Colonic mucosa (tissue), 4 donors: ENCODE data around the gene COA8. TPM values are rescaled to one million over a fixed set of nuclear protein-coding genes. Genes with fewer than 3 reads are reported as not detected.

ENCODE experiments used
- DNase-seq: peaks from one replicate; pipeline ENCODE4 v3.0.0-alpha.2; 2020
- H3K27ac ChIP-seq: fragments of 200-600 bp; one replicate; pipeline ENCODE4 v1.8.0; 2021
- H3K27me3 ChIP-seq: fragments of 200-600 bp; one replicate; pipeline ENCODE4 v1.8.0; 2021
- H3K36me3 ChIP-seq: fragments of 200-600 bp; one replicate; pipeline ENCODE4 v1.8.0; 2021
- H3K4me1 ChIP-seq: fragments of 200-600 bp; one replicate; pipeline ENCODE4 v1.8.0; 2021; ENCODE audit warnings: mild to moderate bottlenecking
- H3K4me3 ChIP-seq: fragments of 200-600 bp; one replicate; pipeline ENCODE4 v1.8.0; 2021
- H3K9ac ChIP-seq, 2 donors: one replicate each; pipeline ENCODE4 v1.7.0; 2013; ENCODE audit warnings: control low read depth in 2 of 2, low read depth in 2 of 2, low read length in 2 of 2
- H3K9me3 ChIP-seq: fragments of 200-600 bp; one replicate; pipeline ENCODE4 v1.8.0; 2021
- intact Hi-C: fragments of 100-400 bp; cut with DNase I; formaldehyde crosslinking; loops from one replicate; pipeline ENCODE4 v1.14.1; 2022
- total RNA-seq, 2 donors: library from RNA; stranded (reverse); fragmentation: NEBNext Ultra II Directional in 1 of 2; extraction: Animal tissue kit (Norgen Biotek cat#: 25700) in 1 of 2; gene quantifications; one replicate each; pipeline ENCODE4 v1.2.1, GENCODE V29; 2021
- TF ChIP-seq, protein P1 (sequence below): fragments of 200-600 bp; IDR thresholded peaks from one replicate; pipeline ENCODE4 v1.8.0; 2022; ENCODE audit warnings: antibody characterized with exemption, mild to moderate bottlenecking
- donor health status: healthy.
- donor health status: DM: no; HTN: no; CAD: no.
- donor health status: DM: no; HTN: no; CAD: no.

COA8 gene
- total RNA-seq, 2 donors from 2014 or later = 37.1 to 41.5 TPM

- DNase-seq = no peak
- H3K9ac ChIP-seq = no peak overlapping the region
- no peak overlapping the region for H3K27ac ChIP-seq
- TF ChIP-seq, protein P1, sequence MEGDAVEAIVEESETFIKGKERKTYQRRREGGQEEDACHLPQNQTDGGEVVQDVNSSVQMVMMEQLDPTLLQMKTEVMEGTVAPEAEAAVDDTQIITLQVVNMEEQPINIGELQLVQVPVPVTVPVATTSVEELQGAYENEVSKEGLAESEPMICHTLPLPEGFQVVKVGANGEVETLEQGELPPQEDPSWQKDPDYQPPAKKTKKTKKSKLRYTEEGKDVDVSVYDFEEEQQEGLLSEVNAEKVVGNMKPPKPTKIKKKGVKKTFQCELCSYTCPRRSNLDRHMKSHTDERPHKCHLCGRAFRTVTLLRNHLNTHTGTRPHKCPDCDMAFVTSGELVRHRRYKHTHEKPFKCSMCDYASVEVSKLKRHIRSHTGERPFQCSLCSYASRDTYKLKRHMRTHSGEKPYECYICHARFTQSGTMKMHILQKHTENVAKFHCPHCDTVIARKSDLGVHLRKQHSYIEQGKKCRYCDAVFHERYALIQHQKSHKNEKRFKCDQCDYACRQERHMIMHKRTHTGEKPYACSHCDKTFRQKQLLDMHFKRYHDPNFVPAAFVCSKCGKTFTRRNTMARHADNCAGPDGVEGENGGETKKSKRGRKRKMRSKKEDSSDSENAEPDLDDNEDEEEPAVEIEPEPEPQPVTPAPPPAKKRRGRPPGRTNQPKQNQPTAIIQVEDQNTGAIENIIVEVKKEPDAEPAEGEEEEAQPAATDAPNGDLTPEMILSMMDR = no peak
- H3K36me3 ChIP-seq = no peaks in the 10 kb centered on the region
- H3K4me1 ChIP-seq = peaks cover 4% of the 10 kb centered on the region
- no peak overlapping the region for H3K4me3 ChIP-seq
- intact Hi-C loops = loop anchor here (5.0 kb wide), 1 partner anchor 67 kb away; no protein-coding TSS in a partner anchor
- no peaks in the 10 kb centered on the region for H3K9me3 ChIP-seq
- H3K27me3 ChIP-seq = no peaks in the 10 kb centered on the region
Observed at GRCh38 chr14:103634156-103634555, 71.4 kb downstream of the COA8 start.

DNA sequence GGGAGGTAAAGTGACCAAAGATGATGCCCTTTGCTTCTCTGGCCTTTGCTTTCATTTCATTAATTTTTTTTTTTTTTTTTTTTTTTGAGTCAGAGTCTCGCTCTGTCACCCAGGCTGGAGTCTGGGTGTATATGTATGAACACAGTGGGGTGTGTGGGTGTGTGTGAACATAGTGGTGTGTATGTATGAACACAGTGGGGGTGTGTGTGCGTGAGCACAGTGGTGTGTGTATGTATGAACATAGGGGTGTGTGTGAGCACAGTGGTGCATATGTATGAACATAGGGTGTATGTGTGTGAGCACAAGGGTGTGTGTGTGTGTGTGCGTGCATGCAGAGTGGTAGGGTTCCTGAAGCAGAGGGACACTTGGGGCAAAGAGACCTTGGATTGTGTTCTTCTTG lies 75.8 kb downstream of the COA8 start:
- intact Hi-C loops = loop anchor here (5.0 kb wide), 1 partner anchor 39 kb away; no protein-coding TSS in a partner anchor
- Histone ChIP-seq H3K9me3 (no peaks in the 10 kb centered on the region), H3K36me3 (no peaks in the 10 kb centered on the region), H3K9ac (no peak overlapping the region), H3K4me3 (no peak overlapping the region), H3K4me1 (no peaks in the 10 kb centered on the region), H3K27me3 (no peaks in the 10 kb centered on the region), H3K27ac (no peak overlapping the region)
- no peak for DNase-seq
- TF ChIP-seq, protein P1 = no peak

Other genes with a start within 250 kb of the COA8 start
- 100 to 1,000 TPM; 169 to 265 TPM for gene EIF5, start 228.7 kb upstream of the COA8 start, total RNA-seq
- 10 to 100 TPM; 52.5 to 63.6 TPM for gene MARK3, start 177.5 kb upstream of the COA8 start, total RNA-seq
- 1,000 to 10,000 TPM; 1,501 to 4,641 TPM for gene CKB, start 40.1 kb upstream of the COA8 start, total RNA-seq
- 10 to 100 TPM in 1 of 2 donors, 1 to 10 TPM in 1; 10.0 to 17.8 TPM for gene TRMT61A, start 33.8 kb upstream of the COA8 start, total RNA-seq
- gene BAG5, start 303 bp upstream of the COA8 start, total RNA-seq = 10 to 100 TPM; 26.8 to 29.7 TPM
- gene KLC1, start 66.3 kb downstream of the COA8 start, total RNA-seq = 100 to 1,000 TPM in 1 of 2 donors, 10 to 100 TPM in 1; 78.1 to 112 TPM
- gene XRCC3, start 152.5 kb downstream of the COA8 start, total RNA-seq = 10 to 100 TPM in 1 of 2 donors, 1 to 10 TPM in 1; 8.3 to 70.0 TPM
- gene ZFYVE21, start 152.8 kb downstream of the COA8 start, total RNA-seq = 10 to 100 TPM; 49.3 to 68.9 TPM